HG02970 (cell line): ENCODE measurements around the gene TBCA.

Experiments
- ATAC-seq: cut with Tn5 transposase; IDR thresholded peaks from one replicate; pipeline ENCODE4 v1.9.1; 2021; ENCODE audit warnings: mild to moderate bottlenecking, moderate library complexity, moderate number of reproducible peaks; ENCODE audit not compliant: unreplicated experiment, low FRiP score

Gene TBCA

DNA sequence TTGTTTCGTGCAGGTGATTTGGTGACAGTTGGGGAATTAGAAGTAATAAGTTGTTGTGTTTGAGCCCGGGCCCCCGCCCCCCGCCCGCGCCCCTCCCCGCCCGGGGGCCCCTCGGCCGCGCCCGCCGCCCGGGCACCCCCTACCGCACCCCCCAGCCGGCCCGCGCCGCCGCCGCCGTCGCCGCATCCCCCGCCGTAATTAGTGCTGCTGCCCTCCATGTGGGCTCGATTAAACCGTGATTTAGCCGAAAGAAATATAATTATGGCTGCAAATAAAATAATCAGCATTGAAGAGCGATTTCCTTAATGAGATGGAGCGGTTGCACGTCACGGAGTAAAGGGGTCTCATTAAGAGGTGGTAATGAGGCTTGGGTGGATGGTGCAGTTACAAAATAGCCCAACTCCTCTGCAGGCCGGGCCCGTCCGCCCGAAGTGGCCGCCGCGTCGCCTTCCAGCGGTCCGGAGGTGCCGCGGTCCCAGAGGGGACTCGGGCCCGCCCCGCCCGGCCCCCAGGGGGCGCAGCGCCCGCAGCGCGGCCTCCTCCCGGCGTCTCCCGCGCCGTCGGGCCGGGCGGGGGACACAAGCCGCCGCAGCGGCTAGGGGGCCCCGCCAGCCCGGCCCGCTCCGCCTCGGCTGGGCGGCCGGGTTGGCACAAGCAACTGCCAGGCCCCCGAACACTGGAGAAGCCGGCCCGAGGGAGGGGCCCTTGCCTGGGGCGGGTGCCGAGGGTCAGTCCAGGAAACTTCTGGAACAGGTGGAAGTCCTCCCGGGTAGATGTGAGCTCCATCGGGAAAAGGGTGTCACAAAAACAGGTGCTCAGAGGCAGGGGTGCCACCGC lies 130.8 kb downstream of the TBCA start:
- no peak for ATAC-seq

DNA sequence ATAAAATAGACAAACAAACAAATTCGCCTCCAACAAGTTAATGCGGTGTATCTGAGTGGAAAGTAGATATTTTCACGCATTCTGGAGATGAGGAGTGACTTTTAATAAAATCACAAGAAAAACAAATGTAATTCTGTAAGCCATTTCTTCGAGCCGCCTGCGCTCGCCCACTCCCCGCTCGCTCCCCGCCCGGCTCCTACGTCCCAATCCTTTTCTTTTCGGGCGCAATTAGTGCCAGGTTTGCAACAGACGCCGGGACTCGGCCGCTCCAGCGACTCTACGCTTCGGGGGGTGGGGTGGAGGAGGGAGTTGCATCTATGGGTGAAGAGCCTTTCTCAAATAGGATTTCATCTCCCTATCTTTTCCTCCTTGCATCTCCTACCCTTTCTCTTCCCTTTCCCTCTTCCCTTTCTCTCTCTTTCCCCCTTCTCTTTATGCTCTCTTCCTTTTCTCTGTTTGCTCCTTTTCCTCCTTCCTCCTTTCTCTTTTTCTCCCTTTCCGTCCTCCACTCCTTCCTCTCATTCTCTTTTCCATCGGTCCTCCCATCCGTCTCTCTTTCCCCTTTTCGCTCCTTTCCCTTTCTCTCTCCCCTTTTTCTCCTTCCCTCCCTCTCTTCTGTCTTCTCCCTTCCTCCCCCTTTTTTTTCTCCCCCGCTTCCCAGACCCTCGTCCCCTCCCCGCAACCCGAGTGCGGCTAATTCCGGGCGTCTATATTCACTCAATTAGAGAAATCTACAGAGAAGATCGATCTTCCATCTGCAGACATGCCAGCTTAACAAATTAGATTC lies 131.6 kb downstream of the TBCA start:
- no peak for ATAC-seq

DNA sequence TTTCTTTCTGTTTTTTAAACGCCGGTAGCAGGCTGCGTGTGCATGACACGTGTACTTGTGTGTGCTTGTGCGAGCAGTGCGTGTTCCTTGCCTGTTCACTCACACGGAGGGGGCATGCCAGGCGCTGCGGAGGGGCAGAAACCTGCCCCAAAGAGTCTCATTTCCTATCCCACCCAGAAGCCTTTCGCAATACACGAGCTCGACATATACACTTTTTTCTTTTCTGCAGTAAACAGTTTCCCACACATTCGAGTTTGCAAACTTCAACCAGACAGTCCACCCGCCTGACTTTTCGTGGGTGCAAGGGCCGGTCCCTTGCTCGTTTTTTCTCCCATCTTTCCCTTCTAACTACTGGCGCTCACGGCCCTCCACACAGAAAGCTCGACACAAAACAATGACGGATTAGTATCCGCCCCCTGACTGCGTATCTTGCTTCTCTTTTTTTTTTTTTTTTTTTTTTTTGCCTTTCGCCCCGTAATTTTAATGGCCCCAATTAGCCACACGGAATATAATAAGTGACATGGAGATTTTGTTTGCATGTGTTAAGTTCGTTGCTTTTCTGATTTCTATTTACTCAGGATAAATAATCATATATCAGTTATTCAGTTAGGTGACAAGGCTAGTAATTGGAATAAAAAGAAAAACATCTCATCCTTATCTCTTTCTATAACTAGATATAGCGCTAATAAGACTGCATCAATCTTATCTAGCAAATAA lies 132.3 kb downstream of the TBCA start:
- no peak for ATAC-seq

DNA sequence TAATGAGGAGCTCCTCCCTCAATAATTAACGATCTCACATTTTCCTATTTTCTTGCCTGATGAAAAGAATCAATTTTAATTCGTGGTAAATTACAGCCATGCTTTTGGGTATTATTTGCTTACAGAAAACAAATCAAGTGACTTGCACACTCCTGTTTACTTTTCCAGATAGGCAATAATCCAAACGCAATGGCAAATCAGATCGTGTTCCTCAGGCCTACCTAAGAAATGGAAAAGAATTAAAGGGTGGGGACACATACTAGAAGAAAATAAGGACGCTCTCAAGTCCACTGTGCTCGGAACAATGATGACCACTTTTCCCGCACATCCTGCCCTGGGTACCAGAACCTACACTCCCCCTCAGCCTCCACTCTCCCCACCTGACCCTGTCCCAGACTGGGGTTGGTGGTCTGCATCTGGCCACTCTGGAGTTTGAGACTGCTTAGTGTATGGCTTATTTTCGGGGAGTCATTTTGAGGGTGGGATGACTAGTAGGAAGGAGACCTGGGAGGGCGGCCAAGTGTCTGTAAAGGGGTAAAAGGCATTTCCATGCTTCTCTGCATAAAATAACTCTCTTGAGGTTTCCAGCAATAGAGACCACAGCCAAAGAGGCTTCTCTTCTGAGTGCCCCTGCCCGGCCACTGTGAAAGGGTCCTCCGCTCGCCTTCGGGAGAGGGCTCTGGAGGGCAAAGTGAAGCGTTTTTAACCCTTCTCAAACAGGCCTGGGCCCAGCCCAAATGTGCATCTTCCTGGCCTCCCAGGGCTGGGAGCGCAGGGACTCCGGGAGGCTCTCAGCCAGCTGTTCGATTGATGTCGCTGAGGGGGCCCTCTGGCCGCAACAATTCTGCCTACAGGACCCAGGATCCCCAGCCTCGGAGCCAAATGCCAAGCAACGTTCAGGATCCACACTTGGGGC lies 133.1 kb downstream of the TBCA start:
- no peak for ATAC-seq

DNA sequence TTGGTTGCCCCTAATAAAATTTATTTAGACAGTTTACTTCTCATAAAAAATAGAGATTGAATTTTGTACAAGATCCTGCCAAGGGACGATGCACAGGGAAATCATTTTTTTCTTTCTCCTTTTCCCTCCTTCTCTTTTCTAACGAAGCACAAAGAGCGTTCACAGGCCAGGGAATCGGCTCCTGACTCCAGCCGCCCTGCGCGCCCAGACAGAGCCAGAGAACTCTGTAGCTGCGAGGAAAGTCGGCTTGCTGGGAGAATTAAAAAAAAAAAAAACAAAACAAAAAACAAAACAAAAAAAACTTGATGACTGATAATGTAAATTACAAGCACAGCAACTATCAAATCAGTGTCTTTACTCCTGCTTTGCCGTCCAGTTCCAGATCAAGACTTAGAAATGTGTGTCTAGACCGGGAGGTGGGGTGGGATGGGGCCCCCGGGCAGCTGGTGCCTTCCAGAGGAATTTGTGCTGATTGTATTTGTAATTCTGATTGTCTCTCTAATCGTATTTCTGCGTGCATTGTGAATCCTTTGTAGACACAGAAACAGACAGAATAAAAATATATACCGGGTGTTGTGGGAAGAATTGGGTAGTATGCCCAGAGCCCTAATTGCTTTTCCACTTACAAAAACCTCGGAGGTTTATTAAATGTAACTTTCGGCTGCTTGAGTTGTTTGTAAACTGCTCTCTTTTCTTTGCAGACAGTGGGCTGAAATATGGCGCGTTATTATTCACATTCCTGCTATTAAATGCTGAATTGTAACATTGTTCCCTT lies 134.0 kb downstream of the TBCA start:
- ATAC-seq: no peak

DNA sequence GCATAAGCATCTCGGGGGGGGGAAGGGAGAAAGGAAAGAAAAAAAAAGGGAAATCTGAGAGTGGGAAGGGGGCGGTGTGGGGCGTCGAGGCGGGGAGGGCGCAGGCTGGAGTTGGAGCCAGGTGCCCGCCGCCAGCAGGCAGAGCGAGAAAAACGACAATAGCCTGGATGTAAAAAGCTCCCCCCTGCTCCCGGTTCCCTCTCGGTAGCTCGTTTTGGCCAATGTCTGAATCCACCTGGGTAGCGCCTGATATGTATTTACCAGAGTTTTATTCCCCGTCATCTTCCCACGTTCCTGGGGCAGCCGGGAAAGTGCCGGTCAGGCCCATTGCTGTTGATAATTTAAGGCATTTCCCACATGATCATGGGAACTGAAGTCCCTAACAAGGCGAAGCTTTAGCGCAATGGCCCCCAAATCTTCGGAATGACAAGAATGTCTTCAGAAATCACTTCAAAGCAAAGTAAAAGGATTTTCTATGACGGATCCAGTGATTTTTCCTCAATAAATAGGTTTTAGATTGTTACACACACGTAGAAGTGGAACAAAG lies 134.7 kb downstream of the TBCA start:
- ATAC-seq: no peak
